Neural crest cell (in vitro differentiated cells): ENCODE data around the gene CYP4F11. TPM values are rescaled to one million over a fixed set of nuclear protein-coding genes. Genes with fewer than 3 reads are reported as not detected.
"Not testable (repeated sequence)": the region's sequence is repeated elsewhere in the genome, so short reads cannot be mapped to it uniquely, and the experiment has no call there.

Source experiments
- DNase-seq: peaks from one replicate; pipeline ENCODE4 v3.0.0; 2021; ENCODE audit warnings: low read depth, mixed read lengths, low spot score
- H3K27ac Mint-ChIP-seq: one replicate; pipeline ENCODE4 v1.8.0; 2021; ENCODE audit warnings: mild to moderate bottlenecking, mixed read lengths; ENCODE audit not compliant: unreplicated experiment
- H3K27me3 Mint-ChIP-seq: 2 replicates; pipeline ENCODE4 v1.8.0; 2021; ENCODE audit warnings: low read depth, mild to moderate bottlenecking, mixed read lengths
- H3K36me3 Mint-ChIP-seq: 2 replicates; pipeline ENCODE4 v1.8.0; 2021; ENCODE audit warnings: low read depth, mild to moderate bottlenecking, mixed read lengths
- H3K4me1 Mint-ChIP-seq: 2 replicates; pipeline ENCODE4 v1.8.0; 2021; ENCODE audit warnings: mixed read lengths
- H3K4me3 Mint-ChIP-seq: one replicate; pipeline ENCODE4 v1.8.0; 2021; ENCODE audit warnings: mild to moderate bottlenecking, mixed read lengths
- H3K9me3 Mint-ChIP-seq: 2 replicates; pipeline ENCODE4 v1.8.0; 2021; ENCODE audit warnings: mixed read lengths
- CTCF ChIP-seq: fragments of 200-600 bp; sonication (generic); conservative IDR thresholded peaks from 2 replicates; pipeline ENCODE4 v1.5.0; 2021; ENCODE audit warnings: antibody characterized with exemption, mild to moderate bottlenecking
- total RNA-seq: library from RNA; stranded (reverse); gene quantifications from 2 replicates; pipeline ENCODE4 v1.2.1, GENCODE V29; 2021

The CYP4F11 gene
- total RNA-seq, 1 donor from 2014 or later: not detected

DNA sequence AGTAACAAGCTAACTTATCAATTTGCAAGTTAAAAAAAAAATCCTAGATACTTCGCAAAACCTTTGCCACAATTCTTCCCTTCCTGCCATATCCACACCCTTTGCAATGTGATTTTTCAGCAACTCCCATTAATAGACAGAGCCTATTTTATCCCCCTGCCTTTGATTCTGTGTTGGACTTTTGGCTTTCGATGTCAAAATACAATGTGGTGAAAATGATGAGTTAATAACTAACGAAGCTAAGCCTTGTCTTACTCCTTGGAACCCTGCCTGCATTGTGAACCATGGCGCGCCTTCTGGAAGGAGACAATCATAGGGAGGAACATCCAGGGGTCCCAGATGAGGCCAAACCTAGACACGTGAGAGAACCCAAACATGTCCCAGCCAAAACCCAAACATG is 42.9 kb downstream of the CYP4F11 start:
- Mint-ChIP-seq H3K4me3 (no peak overlapping the region), H3K36me3 (peaks cover 6% of the 10 kb centered on the region), H3K4me1 (no peaks in the 10 kb centered on the region), H3K27me3 (no peaks in the 10 kb centered on the region), H3K9me3 (peaks cover 7% of the 10 kb centered on the region), H3K27ac (no peak overlapping the region)
- no peak for TF ChIP-seq CTCF
- DNase-seq: no peak

DNA sequence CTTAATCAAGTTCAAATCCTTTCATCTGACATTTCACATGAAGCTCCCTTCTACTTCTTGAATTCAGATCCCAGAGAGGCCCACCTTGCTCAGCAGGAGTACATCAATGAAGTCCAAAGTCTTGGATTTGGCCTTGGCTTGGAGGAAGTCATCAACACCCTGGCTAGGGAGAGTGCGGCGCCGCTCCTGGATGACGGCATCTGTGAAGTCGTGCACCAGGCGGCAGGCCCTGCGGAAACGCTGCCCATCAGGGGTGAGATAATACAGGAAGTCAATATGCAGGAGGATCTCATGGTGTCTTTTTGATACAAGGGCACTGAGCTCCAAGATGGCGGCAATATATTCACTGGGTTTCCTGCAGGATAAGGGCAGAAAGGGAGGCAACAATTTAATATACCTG is 45.0 kb downstream of the CYP4F11 start:
- not testable (repeated sequence) for H3K27ac Mint-ChIP-seq, H3K27me3 Mint-ChIP-seq, H3K9me3 Mint-ChIP-seq, DNase-seq, H3K4me3 Mint-ChIP-seq, H3K36me3 Mint-ChIP-seq, H3K4me1 Mint-ChIP-seq

DNA sequence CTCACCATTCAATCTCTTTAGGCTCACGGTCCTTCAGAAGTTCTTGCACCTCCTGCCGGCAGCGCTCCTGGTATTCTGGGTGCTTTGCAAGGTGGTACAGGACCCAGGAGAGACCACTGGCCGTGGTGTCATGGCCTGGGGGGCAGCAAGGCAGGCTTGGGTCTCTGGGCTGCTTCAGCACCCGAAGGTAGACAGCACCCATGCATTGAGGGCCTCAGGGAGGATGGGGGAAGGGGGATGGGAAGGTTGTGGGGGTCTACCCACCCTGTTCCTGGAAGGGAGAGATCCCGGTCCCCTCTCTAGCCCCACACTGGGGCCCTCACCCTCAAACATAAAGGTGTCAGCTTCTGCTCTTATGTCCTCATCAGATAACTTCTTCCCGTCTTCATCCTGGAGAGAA is 48.4 kb downstream of the CYP4F11 start:
- no peak overlapping the region for H3K4me3 Mint-ChIP-seq
- H3K9me3 Mint-ChIP-seq: peaks cover 7% of the 10 kb centered on the region
- H3K36me3 Mint-ChIP-seq: no peaks in the 10 kb centered on the region
- no peak for DNase-seq
- no peaks in the 10 kb centered on the region for H3K27me3 Mint-ChIP-seq
- H3K4me1 Mint-ChIP-seq: no peaks in the 10 kb centered on the region
- no peak for TF ChIP-seq CTCF
- no peak overlapping the region for H3K27ac Mint-ChIP-seq

DNA sequence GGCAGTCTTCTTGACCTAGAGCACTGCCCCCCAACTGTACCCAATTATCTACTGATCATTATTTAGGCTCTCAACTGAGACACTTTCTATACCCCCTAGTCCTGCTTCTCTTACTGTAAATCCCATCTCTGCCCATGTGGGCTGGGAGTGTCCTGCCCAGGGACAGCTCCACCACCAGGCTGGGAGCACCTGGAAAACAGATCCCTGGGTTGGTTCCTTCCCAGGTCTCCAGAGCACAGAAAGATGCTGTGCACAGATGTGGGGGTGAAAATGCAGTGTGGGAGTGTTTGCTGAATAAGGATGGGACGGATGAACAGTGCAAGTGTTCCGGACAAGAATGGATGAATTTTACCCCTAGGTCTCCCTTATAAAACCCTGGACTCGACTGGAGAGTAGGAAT is 49.2 kb downstream of the CYP4F11 start:
- TF ChIP-seq CTCF: no peak
- H3K4me1 Mint-ChIP-seq: no peaks in the 10 kb centered on the region
- H3K27ac Mint-ChIP-seq: no peak overlapping the region
- no peaks in the 10 kb centered on the region for H3K27me3 Mint-ChIP-seq
- no peak for DNase-seq
- no peaks in the 10 kb centered on the region for H3K36me3 Mint-ChIP-seq
- no peak overlapping the region for H3K4me3 Mint-ChIP-seq
- H3K9me3 Mint-ChIP-seq: peaks cover 9% of the 10 kb centered on the region

GRCh38 chr19:15883329-15883728 is 51.0 kb downstream of the CYP4F11 start:
- H3K4me3 Mint-ChIP-seq, H3K4me1 Mint-ChIP-seq, H3K36me3 Mint-ChIP-seq, H3K9me3 Mint-ChIP-seq, H3K27ac Mint-ChIP-seq, H3K27me3 Mint-ChIP-seq, DNase-seq: not testable (repeated sequence)

- peaks cover 7% of the 10 kb centered on the region for H3K36me3 Mint-ChIP-seq
- H3K4me3 Mint-ChIP-seq: no peak overlapping the region
- no peak for DNase-seq
- H3K9me3 Mint-ChIP-seq: peaks cover 15% of the 10 kb centered on the region
- no peaks in the 10 kb centered on the region for H3K4me1 Mint-ChIP-seq
- TF ChIP-seq CTCF: no peak
- no peak overlapping the region for H3K27ac Mint-ChIP-seq
- H3K27me3 Mint-ChIP-seq: no peaks in the 10 kb centered on the region
Measured at GRCh38 chr19:15874821-15875474, 59.4 kb downstream of the CYP4F11 start.

GRCh38 chr19:15873771-15874170 is 60.6 kb downstream of the CYP4F11 start:
- Mint-ChIP-seq H3K36me3 (peaks cover 14% of the 10 kb centered on the region), H3K9me3 (peaks cover 20% of the 10 kb centered on the region)
- DNase-seq, H3K27ac Mint-ChIP-seq, H3K27me3 Mint-ChIP-seq, H3K4me1 Mint-ChIP-seq, H3K4me3 Mint-ChIP-seq: not testable (repeated sequence)
